AML-193 (cell line): Measurements from ENCODE around the gene EFNA3.

Source experiments
- DNase-seq, 2 experiments: peaks; one replicate each; lab custom pipeline; 2025; lab: John Stamatoyannopoulos, UW

EFNA3 gene

GRCh38 chr1:155078469-155079209 is at the start of gene EFNA3:
TSS of gene EFNA3 (plus strand) at chr1:155078837. CDS start at chr1:155078942, 105 bp downstream.
- no peak for DNase-seq

- DNase-seq: no peak
Measured at GRCh38 chr1:155029513-155030242, 49.0 kb upstream of the EFNA3 start.

GRCh38 chr1:155030243-155030795 is 48.3 kb upstream of the EFNA3 start:
- DNase-seq: no peak

GRCh38 chr1:155030899-155031298 is 47.7 kb upstream of the EFNA3 start:
- no peak for DNase-seq

GRCh38 chr1:155032886-155033285 is 45.8 kb upstream of the EFNA3 start:
- DNase-seq: no peak

- DNase-seq: no peak
Measured at GRCh38 chr1:155033524-155033923, 45.1 kb upstream of the EFNA3 start, which contains the start of the genes DCST1 and DCST2. TSS of gene DCST1 (plus strand) at chr1:155033824. CDS start at chr1:155034037, 213 bp downstream. TSS of gene DCST2 (minus strand) at chr1:155033781. CDS start at chr1:155033701, 80 bp downstream.

GRCh38 chr1:155034318-155035208 is 44.1 kb upstream of the EFNA3 start:
- no peak for DNase-seq

- no peak for DNase-seq
Measured at GRCh38 chr1:155035936-155036335, 42.7 kb upstream of the EFNA3 start.

- DNase-seq: no peak
Measured at GRCh38 chr1:155037043-155037442, 41.6 kb upstream of the EFNA3 start.

- no peak for DNase-seq
Measured at GRCh38 chr1:155037851-155038441, 40.7 kb upstream of the EFNA3 start.

GRCh38 chr1:155038602-155039307 is 39.9 kb upstream of the EFNA3 start:
- DNase-seq: no peak

- no peak for DNase-seq
Measured at GRCh38 chr1:155039308-155039669, 39.3 kb upstream of the EFNA3 start.

- no peak for DNase-seq
Measured at GRCh38 chr1:155040358-155041093, 38.1 kb upstream of the EFNA3 start.

- DNase-seq: no peak
Measured at GRCh38 chr1:155042789-155043188, 35.8 kb upstream of the EFNA3 start.

- no peak for DNase-seq
Measured at GRCh38 chr1:155043301-155043702, 35.3 kb upstream of the EFNA3 start.

- DNase-seq: no peak
Measured at GRCh38 chr1:155043793-155044192, 34.8 kb upstream of the EFNA3 start.

- no peak for DNase-seq
Measured at GRCh38 chr1:155044365-155044764, 34.3 kb upstream of the EFNA3 start.

- peak; percentile 84 to 89 for DNase-seq
Measured at GRCh38 chr1:155044812-155045657, 33.6 kb upstream of the EFNA3 start.
